OCI-LY3 (cell line): Measurements from ENCODE around the gene MRRF.

Source experiments
- H2AFZ ChIP-seq: fragments of 200-600, 300-600 bp; shearing (Covaris generic); 2 replicates; pipeline ENCODE4 v1.6.0; 2014; ENCODE audit warnings: antibody characterized with exemption, low read depth, low read length
- H3K27ac ChIP-seq: fragments of 200-600, 300-600 bp; sonication (generic); 2 replicates; pipeline ENCODE4 v1.5.1; 2014; ENCODE audit warnings: mild to moderate bottlenecking, low read length, moderate library complexity, mixed read lengths
- H3K27me3 ChIP-seq: fragments of 200-600, 300-600 bp; sonication (generic); 2 replicates; pipeline ENCODE4 v1.6.1; 2014; ENCODE audit warnings: low read depth, low read length, mixed read lengths
- H3K36me3 ChIP-seq: fragments of 200-600, 300-600 bp; sonication (generic); replicated peaks from 2 replicates; pipeline ENCODE3; 2014; ENCODE audit warnings: low read depth, low read length, mixed read lengths
- H3K4me1 ChIP-seq: fragments of 300-600, 200-600 bp; sonication (generic); 2 replicates; pipeline ENCODE4 v1.6.1; 2014; ENCODE audit warnings: low read length, mixed read lengths
- H3K4me2 ChIP-seq: fragments of 200-600, 300-600 bp; sonication (generic); 2 replicates; pipeline ENCODE4 v1.6.1; 2014; ENCODE audit warnings: low read length, mixed read lengths
- H3K4me3 ChIP-seq: fragments of 300-600, 200-600 bp; sonication (generic); 2 replicates; pipeline ENCODE4 v1.5.1; 2014; ENCODE audit warnings: antibody characterized with exemption, mild to moderate bottlenecking, low read length, moderate library complexity
- H3K79me2 ChIP-seq: fragments of 300-600, 200-600 bp; shearing (Covaris generic); 2 replicates; pipeline ENCODE4 v1.6.1; 2014; ENCODE audit warnings: mild to moderate bottlenecking, low read length, mixed read lengths
- H3K9ac ChIP-seq: fragments of 300-600, 200-600 bp; shearing (Covaris generic); 2 replicates; pipeline ENCODE4 v1.6.0; 2014; ENCODE audit warnings: mild to moderate bottlenecking, low read length, moderate library complexity
- H3K9me3 ChIP-seq: fragments of 200-600, 300-600 bp; shearing (Covaris generic); 2 replicates; pipeline ENCODE4 v1.6.1; 2014; ENCODE audit warnings: low read length, mixed read lengths; ENCODE audit not compliant: insufficient read depth
- H4K20me1 ChIP-seq: fragments of 200-600, 300-600 bp; sonication (generic); 2 replicates; pipeline ENCODE4 v1.6.1; 2016; ENCODE audit warnings: low read length, mixed read lengths; ENCODE audit not compliant: insufficient read depth
- EZH2phosphoT487 ChIP-seq: fragments of 200-600 bp; shearing (Covaris generic); IDR thresholded peaks from 2 replicates; pipeline ENCODE4 v1.6.1; 2018; ENCODE audit warnings: antibody characterized with exemption, mixed run types, low read depth
- TF ChIP-seq, protein P1 (sequence below): fragments of 200-600, 300-600 bp; sonication (generic); IDR thresholded peaks from 2 replicates; pipeline ENCODE4 v1.5.1; 2014; ENCODE audit warnings: antibody characterized with exemption, low read length, low read depth

MRRF gene

DNA sequence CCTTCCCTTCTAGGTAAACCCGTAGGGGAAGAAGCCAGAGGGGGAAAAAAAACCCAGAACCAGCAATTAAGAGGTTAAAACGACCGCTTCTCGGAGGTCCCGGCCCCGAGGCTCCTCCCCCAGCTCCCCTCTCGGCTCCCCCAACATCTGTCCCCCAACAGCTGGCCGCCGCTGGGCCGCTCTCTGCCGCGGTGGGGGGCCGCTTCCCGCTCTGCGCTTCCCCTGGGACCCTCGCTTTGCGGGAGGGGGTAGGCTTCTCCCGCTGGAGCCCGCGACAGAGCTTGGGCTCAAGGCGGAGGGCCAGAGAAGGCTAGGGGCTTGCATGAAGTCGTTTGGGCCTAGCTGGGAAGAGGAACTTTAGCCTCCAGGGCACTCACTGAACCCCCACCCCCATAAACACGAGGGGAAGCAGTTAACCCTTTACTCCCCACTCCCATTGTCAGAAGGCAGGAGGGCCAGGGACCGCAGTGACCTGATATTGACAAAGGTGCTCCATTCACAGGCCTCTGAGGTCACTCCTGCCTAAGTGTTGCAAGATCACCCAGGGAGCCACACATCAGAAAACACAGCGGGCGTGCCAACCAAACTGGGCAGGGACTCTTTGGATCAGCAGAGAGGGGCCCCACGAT, 43.4 kb upstream of the MRRF start:
- Histone ChIP-seq H4K20me1 (no peaks in the 10 kb centered on the region), H3K9me3 (no peaks in the 10 kb centered on the region), H3K79me2 (no peaks in the 10 kb centered on the region), H3K4me1 (no peaks in the 10 kb centered on the region), H3K36me3 (no peaks in the 10 kb centered on the region), H2AFZ (no peak overlapping the region), H3K9ac (no peak overlapping the region), H3K4me3 (no peak overlapping the region), H3K27me3 (no peaks in the 10 kb centered on the region), H3K27ac (no peak overlapping the region), H3K4me2 (no peak overlapping the region)
- TF ChIP-seq, protein P1, sequence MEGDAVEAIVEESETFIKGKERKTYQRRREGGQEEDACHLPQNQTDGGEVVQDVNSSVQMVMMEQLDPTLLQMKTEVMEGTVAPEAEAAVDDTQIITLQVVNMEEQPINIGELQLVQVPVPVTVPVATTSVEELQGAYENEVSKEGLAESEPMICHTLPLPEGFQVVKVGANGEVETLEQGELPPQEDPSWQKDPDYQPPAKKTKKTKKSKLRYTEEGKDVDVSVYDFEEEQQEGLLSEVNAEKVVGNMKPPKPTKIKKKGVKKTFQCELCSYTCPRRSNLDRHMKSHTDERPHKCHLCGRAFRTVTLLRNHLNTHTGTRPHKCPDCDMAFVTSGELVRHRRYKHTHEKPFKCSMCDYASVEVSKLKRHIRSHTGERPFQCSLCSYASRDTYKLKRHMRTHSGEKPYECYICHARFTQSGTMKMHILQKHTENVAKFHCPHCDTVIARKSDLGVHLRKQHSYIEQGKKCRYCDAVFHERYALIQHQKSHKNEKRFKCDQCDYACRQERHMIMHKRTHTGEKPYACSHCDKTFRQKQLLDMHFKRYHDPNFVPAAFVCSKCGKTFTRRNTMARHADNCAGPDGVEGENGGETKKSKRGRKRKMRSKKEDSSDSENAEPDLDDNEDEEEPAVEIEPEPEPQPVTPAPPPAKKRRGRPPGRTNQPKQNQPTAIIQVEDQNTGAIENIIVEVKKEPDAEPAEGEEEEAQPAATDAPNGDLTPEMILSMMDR, result no peak
- no peak for TF ChIP-seq EZH2phosphoT487

DNA sequence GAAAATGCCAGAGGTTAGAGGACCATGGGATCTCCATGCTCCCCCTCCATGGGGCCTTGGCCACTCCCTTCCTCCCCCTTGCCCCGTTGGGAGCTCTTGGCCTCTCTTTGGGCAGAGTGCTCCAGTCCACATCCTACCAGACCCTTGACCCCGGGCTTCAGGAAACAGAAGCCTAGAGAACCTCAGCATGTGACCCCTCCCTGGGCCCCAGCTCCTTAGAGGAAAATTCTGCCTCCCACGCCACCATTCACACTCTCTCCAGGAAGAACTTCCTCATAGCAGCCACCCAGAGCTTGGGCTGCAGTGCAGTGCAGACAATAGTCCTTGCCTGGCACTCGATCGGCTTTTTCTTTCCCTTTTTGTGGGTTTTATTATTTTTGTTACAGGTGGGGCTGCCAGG, 41.9 kb upstream of the MRRF start:
- Histone ChIP-seq H3K27ac (no peak overlapping the region), H3K27me3 (no peaks in the 10 kb centered on the region), H3K4me2 (no peak overlapping the region), H2AFZ (no peak overlapping the region), H3K4me1 (no peaks in the 10 kb centered on the region), H3K36me3 (no peaks in the 10 kb centered on the region), H3K9ac (no peak overlapping the region), H3K79me2 (no peaks in the 10 kb centered on the region), H3K9me3 (no peaks in the 10 kb centered on the region), H3K4me3 (no peak overlapping the region), H4K20me1 (no peaks in the 10 kb centered on the region)
- TF ChIP-seq, protein P1, result no peak
- no peak for TF ChIP-seq EZH2phosphoT487

DNA sequence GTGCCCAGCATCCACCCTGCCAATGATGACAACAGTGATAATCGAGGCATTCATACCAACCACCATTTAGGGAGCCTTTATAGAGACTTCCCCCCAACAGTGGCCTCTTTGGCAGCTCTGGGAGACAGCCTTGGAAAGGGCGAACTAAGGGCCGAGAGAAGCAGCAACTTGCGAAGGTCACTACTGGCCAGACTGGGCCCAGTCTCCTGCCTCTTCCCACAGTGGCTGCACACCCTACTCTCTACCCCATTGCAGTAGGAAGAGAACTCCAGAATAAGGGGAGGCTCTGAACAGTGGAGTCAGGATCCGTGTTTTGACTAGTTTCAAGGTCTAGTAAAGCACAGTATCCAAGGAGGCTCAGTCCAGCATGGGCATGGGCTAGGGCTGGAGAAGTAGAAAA, 41.2 kb upstream of the MRRF start:
- Histone ChIP-seq H3K79me2 (no peaks in the 10 kb centered on the region), H3K4me2 (no peak overlapping the region), H3K4me3 (no peak overlapping the region), H3K4me1 (no peaks in the 10 kb centered on the region), H2AFZ (no peak overlapping the region), H3K36me3 (no peaks in the 10 kb centered on the region), H3K9me3 (no peaks in the 10 kb centered on the region), H3K27me3 (no peaks in the 10 kb centered on the region), H3K9ac (no peak overlapping the region), H3K27ac (no peak overlapping the region), H4K20me1 (no peaks in the 10 kb centered on the region)
- TF ChIP-seq EZH2phosphoT487, result no peak
- TF ChIP-seq, protein P1, result no peak

DNA sequence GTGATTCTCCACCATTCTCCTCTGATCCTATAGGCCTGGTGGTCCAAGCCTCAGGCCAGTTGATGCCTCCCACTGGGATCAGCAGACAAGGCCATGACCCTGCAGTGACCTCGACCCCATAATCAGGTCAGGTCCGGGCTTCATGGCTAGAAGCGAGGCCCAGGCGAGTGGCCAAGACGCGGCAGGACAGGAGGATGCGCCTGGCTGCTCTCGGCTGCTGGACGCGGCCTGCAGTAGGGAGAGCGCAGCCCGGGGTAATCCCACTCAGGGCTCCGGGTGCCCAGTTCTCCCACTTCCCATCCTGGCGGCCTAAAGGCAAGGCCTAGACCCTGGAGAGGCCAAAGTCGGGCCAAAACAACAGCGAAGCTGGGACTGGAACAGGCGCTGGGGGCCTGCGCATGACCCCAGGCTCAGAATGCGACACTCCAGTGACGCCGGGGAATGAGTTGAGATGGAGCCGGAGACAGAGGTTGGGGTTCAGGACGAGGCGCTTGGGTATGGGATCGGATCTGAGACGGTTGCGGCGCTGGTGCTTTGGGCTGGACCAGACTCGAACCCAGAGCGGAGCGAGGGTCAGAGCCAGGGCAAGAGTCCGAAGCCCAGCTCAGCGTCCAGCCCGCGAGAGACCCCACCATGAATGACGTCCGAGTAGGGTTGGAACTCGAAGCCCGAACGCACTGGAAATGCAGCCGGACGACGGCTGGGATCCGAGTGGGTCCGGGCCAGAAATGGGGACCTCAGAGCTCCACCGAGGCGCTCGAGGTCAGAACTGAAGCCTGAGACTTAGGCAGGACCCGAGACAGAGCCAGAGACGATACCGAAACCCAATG, 39.2 kb upstream of the MRRF start:
- Histone ChIP-seq H3K27me3 (peaks cover 17% of the 10 kb centered on the region), H3K4me3 (no peak overlapping the region), H3K9ac (no peak overlapping the region), H3K9me3 (no peaks in the 10 kb centered on the region), H3K27ac (no peak overlapping the region), H3K36me3 (no peaks in the 10 kb centered on the region), H4K20me1 (no peaks in the 10 kb centered on the region), H3K4me2 (no peak overlapping the region), H2AFZ (no peak overlapping the region), H3K79me2 (no peaks in the 10 kb centered on the region), H3K4me1 (no peaks in the 10 kb centered on the region)
- TF ChIP-seq, protein P1, result no peak
- TF ChIP-seq EZH2phosphoT487, result no peak
